Osteocyte (in vitro differentiated cells): Measurements from ENCODE around the gene KCTD16. TPM values are rescaled to one million over a fixed set of nuclear protein-coding genes. Genes with fewer than 3 reads are reported as not detected.

Source experiments
- DNase-seq: peaks from one replicate; pipeline ENCODE4 v3.0.0; 2021; ENCODE audit warnings: mixed read lengths; ENCODE audit not compliant: unreplicated experiment; ENCODE audit errors: extremely low spot score
- H3K27ac Mint-ChIP-seq: one replicate; pipeline ENCODE4 v1.8.0; 2021; ENCODE audit warnings: mild to moderate bottlenecking, mixed read lengths; ENCODE audit not compliant: unreplicated experiment
- H3K27me3 Mint-ChIP-seq: one replicate; pipeline ENCODE4 v1.8.0; 2021; ENCODE audit warnings: mixed read lengths; ENCODE audit not compliant: unreplicated experiment
- H3K36me3 Mint-ChIP-seq: one replicate; pipeline ENCODE4 v1.8.0; 2021; ENCODE audit warnings: mixed read lengths; ENCODE audit not compliant: unreplicated experiment
- H3K4me1 Mint-ChIP-seq: one replicate; pipeline ENCODE4 v1.8.0; 2021; ENCODE audit warnings: mixed read lengths; ENCODE audit not compliant: unreplicated experiment
- H3K4me3 Mint-ChIP-seq: one replicate; pipeline ENCODE4 v1.8.0; 2021; ENCODE audit warnings: mild to moderate bottlenecking, moderate library complexity, mixed read lengths; ENCODE audit not compliant: unreplicated experiment
- H3K9me3 Mint-ChIP-seq: one replicate; pipeline ENCODE4 v1.8.0; 2021; ENCODE audit warnings: mixed read lengths; ENCODE audit not compliant: unreplicated experiment
- CTCF ChIP-seq: fragments of 200-600 bp; sonication (generic); IDR thresholded peaks from 2 replicates; pipeline ENCODE4 v1.5.0; 2021; ENCODE audit warnings: antibody characterized with exemption, mild to moderate bottlenecking, moderate library complexity
- total RNA-seq: library from RNA; stranded (reverse); gene quantifications from 2 replicates; pipeline ENCODE4 v1.2.1, GENCODE V29; 2021

Gene KCTD16
- total RNA-seq, 1 donor from 2014 or later: 0.51 TPM

- peaks cover 32% of the 10 kb centered on the region for H3K27me3 Mint-ChIP-seq
- H3K4me3 Mint-ChIP-seq: no peak overlapping the region
- no peaks in the 10 kb centered on the region for H3K9me3 Mint-ChIP-seq
- H3K4me1 Mint-ChIP-seq: peaks cover 15% of the 10 kb centered on the region
- TF ChIP-seq CTCF: peak; percentile 92
- no peaks in the 10 kb centered on the region for H3K36me3 Mint-ChIP-seq
- no peak for DNase-seq
- no peak overlapping the region for H3K27ac Mint-ChIP-seq
Measured at GRCh38 chr5:144203750-144204596, 33.3 kb downstream of the KCTD16 start.

- Mint-ChIP-seq H3K9me3 (no peaks in the 10 kb centered on the region), H3K36me3 (no peaks in the 10 kb centered on the region), H3K27me3 (peaks cover 28% of the 10 kb centered on the region), H3K4me3 (peak overlapping the region; percentile 63), H3K4me1 (peaks cover 15% of the 10 kb centered on the region), H3K27ac (no peak overlapping the region)
- DNase-seq: peak; percentile 83
- TF ChIP-seq CTCF: no peak
Measured at GRCh38 chr5:144205141-144205551, 34.5 kb downstream of the KCTD16 start.

GRCh38 chr5:144206141-144206540, 35.5 kb downstream of the KCTD16 start:
- no peak for DNase-seq
- Mint-ChIP-seq H3K27me3 (peaks cover 34% of the 10 kb centered on the region), H3K4me3 (no peak overlapping the region), H3K27ac (no peak overlapping the region), H3K9me3 (no peaks in the 10 kb centered on the region), H3K4me1 (peaks cover 15% of the 10 kb centered on the region), H3K36me3 (no peaks in the 10 kb centered on the region)
- no peak for TF ChIP-seq CTCF

- no peak for TF ChIP-seq CTCF
- DNase-seq: no peak
- Mint-ChIP-seq H3K27ac (no peak overlapping the region), H3K4me3 (no peak overlapping the region), H3K36me3 (no peaks in the 10 kb centered on the region), H3K9me3 (no peaks in the 10 kb centered on the region), H3K27me3 (peaks cover 23% of the 10 kb centered on the region), H3K4me1 (peaks cover 15% of the 10 kb centered on the region)
Measured at GRCh38 chr5:144207875-144208444, 37.3 kb downstream of the KCTD16 start.

- H3K36me3 Mint-ChIP-seq: no peaks in the 10 kb centered on the region
- peaks cover 30% of the 10 kb centered on the region for H3K27me3 Mint-ChIP-seq
- TF ChIP-seq CTCF: no peak
- H3K4me1 Mint-ChIP-seq: peaks cover 12% of the 10 kb centered on the region
- no peak overlapping the region for H3K4me3 Mint-ChIP-seq
- H3K27ac Mint-ChIP-seq: no peak overlapping the region
- H3K9me3 Mint-ChIP-seq: no peaks in the 10 kb centered on the region
- DNase-seq: no peak
Measured at GRCh38 chr5:144209361-144209760, 38.7 kb downstream of the KCTD16 start.
